Astrocyte (in vitro differentiated cells and primary cell): ENCODE data around the gene CXorf66.

Experiments
- EZH2 ChIP-seq: IDR thresholded peaks from 2 replicates; pipeline ENCODE4 v1.6.1; 2012; ENCODE audit warnings: mild to moderate bottlenecking, low read length, inconsistent platforms; ENCODE audit not compliant: insufficient read depth
- TF ChIP-seq, protein P1 (sequence below): IDR thresholded peaks from 2 replicates; pipeline ENCODE4 v1.5.1; 2011; ENCODE audit warnings: low read depth, mild to moderate bottlenecking, inconsistent platforms, low read length, moderate library complexity; ENCODE audit not compliant: insufficient read depth

DNA sequence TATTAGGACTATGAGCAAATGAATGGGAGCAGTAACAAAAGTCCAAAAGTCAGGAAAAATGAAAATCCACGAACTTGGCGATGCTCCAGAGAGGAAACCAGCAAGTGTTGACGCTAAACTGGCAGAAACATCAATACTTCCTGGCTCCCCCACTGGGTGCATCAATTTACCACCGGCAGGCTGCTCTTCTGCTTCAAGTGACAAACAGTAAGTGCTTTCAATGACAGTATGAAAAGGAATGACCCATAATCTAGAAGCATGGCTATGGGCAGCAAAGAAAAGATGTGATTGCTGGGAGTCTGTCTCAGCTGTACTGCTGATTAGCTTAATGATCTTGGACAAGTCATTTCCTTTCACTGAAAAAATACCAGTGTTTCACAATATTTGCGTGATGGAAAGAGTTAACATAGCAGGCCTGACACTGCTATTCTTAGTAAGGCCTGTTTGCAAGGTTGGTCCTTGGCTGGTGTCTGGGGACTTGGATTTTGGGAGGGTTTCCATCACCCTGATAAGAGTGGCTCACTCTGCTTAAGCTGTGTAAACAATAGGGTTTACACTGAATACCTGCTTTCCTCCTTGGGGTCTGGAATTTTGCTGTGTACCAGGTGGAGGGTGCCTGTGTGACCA, 41.1 kb downstream of the CXorf66 start:
- TF ChIP-seq, protein P1, sequence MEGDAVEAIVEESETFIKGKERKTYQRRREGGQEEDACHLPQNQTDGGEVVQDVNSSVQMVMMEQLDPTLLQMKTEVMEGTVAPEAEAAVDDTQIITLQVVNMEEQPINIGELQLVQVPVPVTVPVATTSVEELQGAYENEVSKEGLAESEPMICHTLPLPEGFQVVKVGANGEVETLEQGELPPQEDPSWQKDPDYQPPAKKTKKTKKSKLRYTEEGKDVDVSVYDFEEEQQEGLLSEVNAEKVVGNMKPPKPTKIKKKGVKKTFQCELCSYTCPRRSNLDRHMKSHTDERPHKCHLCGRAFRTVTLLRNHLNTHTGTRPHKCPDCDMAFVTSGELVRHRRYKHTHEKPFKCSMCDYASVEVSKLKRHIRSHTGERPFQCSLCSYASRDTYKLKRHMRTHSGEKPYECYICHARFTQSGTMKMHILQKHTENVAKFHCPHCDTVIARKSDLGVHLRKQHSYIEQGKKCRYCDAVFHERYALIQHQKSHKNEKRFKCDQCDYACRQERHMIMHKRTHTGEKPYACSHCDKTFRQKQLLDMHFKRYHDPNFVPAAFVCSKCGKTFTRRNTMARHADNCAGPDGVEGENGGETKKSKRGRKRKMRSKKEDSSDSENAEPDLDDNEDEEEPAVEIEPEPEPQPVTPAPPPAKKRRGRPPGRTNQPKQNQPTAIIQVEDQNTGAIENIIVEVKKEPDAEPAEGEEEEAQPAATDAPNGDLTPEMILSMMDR: no peak
- TF ChIP-seq EZH2: no peak
